IMR-90 (cell line): ENCODE measurements around the gene CASTOR1. TPM values are rescaled to one million over a fixed set of nuclear protein-coding genes. Genes with fewer than 3 reads are reported as not detected.

Source experiments
- ATAC-seq: fragments of 200-7000 bp; cut with Tn5 transposase; 2 replicates; pipeline ENCODE4 v1.9.1; 2020; ENCODE audit warnings: low read depth, mild to moderate bottlenecking, moderate library complexity
- BruUV-seq: library from RNA; stranded (reverse); fragments of 400-500 nt; replicated peaks from 2 replicates; lab custom pipeline; 2021; lab: Mats Ljungman, UMichigan
- CTCF ChIA-PET: fragments of 300-600 bp; formaldehyde crosslinking; extraction: SDS; loops from one replicate; lab custom pipeline; 2021; ENCODE audit warnings: antibody characterized with exemption; lab: Yijun Ruan, JAX
- POLR2A ChIA-PET: fragments of 300-600 bp; sonication (Branson Sonifier 250); formaldehyde crosslinking; loops from one replicate; lab custom pipeline; 2022; ENCODE audit warnings: antibody characterized with exemption; ENCODE audit not compliant: unreplicated experiment; lab: Charles Lee
- DNase-seq: peaks from one replicate; pipeline ENCODE4 v3.0.0; 2013
- H2AFZ ChIP-seq: replicated peaks from 2 replicates; pipeline ENCODE3; 2013; ENCODE audit warnings: low read length, mild to moderate bottlenecking; ENCODE audit not compliant: poor library complexity
- H2AK5ac ChIP-seq: 2 replicates; pipeline ENCODE4 v1.6.1; 2013; ENCODE audit warnings: low read depth, low read length, inconsistent platforms
- H2AK9ac ChIP-seq: replicated peaks from 2 replicates; pipeline ENCODE3; 2013; ENCODE audit warnings: mild to moderate bottlenecking, low read depth, low read length, moderate library complexity; ENCODE audit not compliant: poor library complexity
- H2BK120ac ChIP-seq: 2 replicates; pipeline ENCODE4 v1.6.1; 2013; ENCODE audit warnings: low read depth, low read length, inconsistent platforms
- H2BK15ac ChIP-seq: 3 replicates; pipeline ENCODE4 v1.6.1; 2013; ENCODE audit warnings: low read depth, low read length, inconsistent platforms
- H2BK20ac ChIP-seq: 2 replicates; pipeline ENCODE4 v1.6.1; 2013; ENCODE audit warnings: low read depth, mild to moderate bottlenecking, inconsistent platforms, low read length, moderate library complexity
- H2BK5ac ChIP-seq: 2 replicates; pipeline ENCODE4 v1.6.1; 2013; ENCODE audit warnings: mild to moderate bottlenecking, low read depth, low read length, inconsistent platforms; ENCODE audit not compliant: poor library complexity, severe bottlenecking
- H3K14ac ChIP-seq: replicated peaks from 2 replicates; pipeline ENCODE4 v1.6.1; 2013; ENCODE audit warnings: low read depth, low read length, inconsistent platforms
- H3K18ac ChIP-seq: 2 replicates; pipeline ENCODE4 v1.6.1; 2013; ENCODE audit warnings: low read depth, low read length, control low read depth
- H3K23ac ChIP-seq: 2 replicates; pipeline ENCODE4 v1.6.1; 2013; ENCODE audit warnings: low read depth, low read length, inconsistent platforms
- H3K27ac ChIP-seq: 2 replicates; pipeline ENCODE4 v1.5.1; 2013; ENCODE audit warnings: mild to moderate bottlenecking, control low read depth, low read length; ENCODE audit not compliant: insufficient read depth
- H3K27me3 ChIP-seq: 2 replicates; pipeline ENCODE4 v1.6.1; 2013; ENCODE audit warnings: low read length; ENCODE audit not compliant: control insufficient read depth, insufficient read depth
- H3K36me3 ChIP-seq: 2 replicates; pipeline ENCODE4 v1.6.1; 2013; ENCODE audit warnings: low read length, mixed read lengths; ENCODE audit not compliant: control insufficient read depth, insufficient read depth
- H3K4ac ChIP-seq: 2 replicates; pipeline ENCODE4 v1.6.1; 2013; ENCODE audit warnings: low read depth, low read length, inconsistent platforms
- H3K4me1 ChIP-seq: 2 replicates; pipeline ENCODE4 v1.6.1; 2013; ENCODE audit warnings: low read length, mixed read lengths; ENCODE audit not compliant: control insufficient read depth, insufficient read depth
- H3K4me2 ChIP-seq: 2 replicates; pipeline ENCODE4 v1.6.1; 2013; ENCODE audit warnings: low read depth, mild to moderate bottlenecking, control low read depth, low read length, moderate library complexity
- H3K4me3 ChIP-seq: 2 replicates; pipeline ENCODE4 v1.5.1; 2013; ENCODE audit warnings: low read depth, mild to moderate bottlenecking, control low read depth, low read length, moderate library complexity; ENCODE audit not compliant: insufficient read depth
- H3K56ac ChIP-seq: 2 replicates; pipeline ENCODE4 v1.6.1; 2013; ENCODE audit warnings: low read length, inconsistent platforms; ENCODE audit not compliant: insufficient read depth; ENCODE audit errors: extremely low read depth
- H3K79me1 ChIP-seq, 2 experiments: 2 replicates each; pipeline ENCODE4 v1.6.1; 2013; ENCODE audit warnings: low read length in 2 of 2, inconsistent platforms in 1 of 2, low read depth in 1 of 2
- H3K9ac ChIP-seq: 2 replicates; pipeline ENCODE4 v1.6.1; 2013; ENCODE audit warnings: low read depth, low read length, control low read depth
- H3K9me1 ChIP-seq: 2 replicates; pipeline ENCODE4 v1.6.1; 2013; ENCODE audit warnings: low read length, inconsistent platforms; ENCODE audit not compliant: insufficient read depth
- H3K9me3 ChIP-seq: 2 replicates; pipeline ENCODE4 v1.6.1; 2013; ENCODE audit warnings: low read length; ENCODE audit not compliant: control insufficient read depth, insufficient read depth
- H4K20me1 ChIP-seq: 2 replicates; pipeline ENCODE4 v1.6.1; 2013; ENCODE audit warnings: low read length, inconsistent platforms; ENCODE audit not compliant: insufficient read depth
- H4K5ac ChIP-seq: 2 replicates; pipeline ENCODE4 v1.6.1; 2013; ENCODE audit warnings: mild to moderate bottlenecking, low read depth, low read length, control low read depth
- H4K8ac ChIP-seq, 2 experiments: 2 replicates each; pipeline ENCODE4 v1.6.1; 2013; ENCODE audit warnings: low read depth in 2 of 2, low read length in 2 of 2, control low read depth in 1 of 2, inconsistent platforms in 1 of 2
- H4K91ac ChIP-seq: 2 replicates; pipeline ENCODE4 v1.6.1; 2013; ENCODE audit warnings: low read depth, low read length, inconsistent platforms; ENCODE audit not compliant: insufficient read depth
- BHLHE40 ChIP-seq: fragments of 150-350 bp; IDR thresholded peaks from 2 replicates; pipeline ENCODE4 v1.6.1; 2016; ENCODE audit warnings: mild to moderate bottlenecking, low read depth, low read length
- FOS ChIP-seq: fragments of 150-350 bp; IDR thresholded peaks from 2 replicates; pipeline ENCODE4 v1.6.1; 2016; ENCODE audit warnings: low read depth, low read length
- NFE2L2 ChIP-seq: fragments of 150-350 bp; IDR thresholded peaks from 2 replicates; pipeline ENCODE4 v1.6.1; 2016; ENCODE audit warnings: low read depth, mild to moderate bottlenecking, low read length
- RCOR1 ChIP-seq: IDR thresholded peaks from 2 replicates; pipeline ENCODE4 v1.6.1; 2012; ENCODE audit warnings: mild to moderate bottlenecking, low read length, improper control_type of control experiment; ENCODE audit not compliant: insufficient replicate concordance
- SMC3 ChIP-seq: fragments of 150-350 bp; IDR thresholded peaks from 2 replicates; pipeline ENCODE4 v1.6.1; 2016; ENCODE audit warnings: low read depth, mild to moderate bottlenecking, antibody characterized with exemption, low read length, moderate library complexity
- WGBS, 2 experiments: methylation state at CpG; one replicate each; pipeline versions ENCODE4 v1.1.5 to v1.1.7; 2013; ENCODE audit warnings: missing lambda C conversion rate in 2 of 2; ENCODE audit not compliant: insufficient read length in 1 of 2; ENCODE audit errors: extremely low coverage in 2 of 2; 5-methylcytosine and 5-hydroxymethylcytosine counted together
- dilution Hi-C: fragments of 300-500 bp; cut with HindIII; formaldehyde crosslinking; loops from one replicate; pipeline ENCODE4 v1.14.3; 2018; ENCODE audit warnings: low sequenced_read_pairs; ENCODE audit not compliant: unreplicated experiment
- in situ Hi-C: fragments of 300-500 bp; cut with MboI; formaldehyde crosslinking; loops from 3 replicates; pipeline ENCODE4 v1.14.3; 2019; ENCODE audit warnings: low sequenced_read_pairs, inconsistent platforms, mixed read lengths
- intact Hi-C: fragments of 100-400 bp; cut with micrococcal nuclease; formaldehyde crosslinking; loops from 2 replicates; pipeline ENCODE4 v1.10.0; 2022
- polyA plus RNA-seq, 3 experiments: library from polyadenylated mRNA; depleted of rRNA; stranded (reverse); fragments of >200 nt; gene quantifications; 2 replicates each; pipeline ENCODE4 v1.2.3, GENCODE V29; 2012; ENCODE audit warnings: low replicate concordance in 1 of 3
- total RNA-seq: library from RNA; depleted of rRNA; stranded (reverse); fragments of >200 nt; gene quantifications from 2 replicates; pipeline ENCODE4 v1.2.3, GENCODE V29; 2012

The CASTOR1 gene
- total and polyA plus RNA-seq, 2 of the 4 experiments (the other 2 are of a cell fraction), result 10.6 to 23.5 TPM

DNA sequence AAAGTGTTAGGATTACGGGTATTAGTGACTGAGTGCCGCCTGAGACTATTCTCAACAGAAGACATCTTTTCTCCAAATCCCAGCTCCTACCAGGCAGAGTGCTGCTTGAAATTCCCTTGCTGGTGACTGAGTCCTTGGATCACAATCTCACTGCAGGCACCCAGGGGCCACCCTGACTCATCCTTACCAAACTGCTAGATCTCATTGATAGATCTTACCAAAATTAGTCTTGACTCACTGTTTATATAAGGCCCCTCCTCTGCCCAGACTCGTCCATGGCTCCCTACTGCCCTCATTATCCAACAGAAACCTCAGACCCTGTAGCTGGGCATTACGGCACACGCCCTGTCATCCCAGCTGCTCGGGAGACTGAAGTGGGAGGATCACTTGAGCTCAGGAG, 22.7 kb upstream of the CASTOR1 start:
- H3K79me1 ChIP-seq, result peaks cover 40 to 91% of the 10 kb centered on the region in 2 experiments
- no peak overlapping the region for H4K8ac ChIP-seq
- H2BK15ac ChIP-seq, result no peak overlapping the region
- TF ChIP-seq RCOR1, result peak; percentile 90
- peak; percentile 9; the same call in 1 of the 2 replicates for TF ChIP-seq BHLHE40
- TF ChIP-seq NFE2L2, result peak; percentile 36; the same call in 1 of the 2 replicates
- no peak for TF ChIP-seq SMC3
- TF ChIP-seq FOS, result peak; percentile 75
- peaks cover 64% of the 10 kb centered on the region for H3K9me1 ChIP-seq
- no peaks in the 10 kb centered on the region for H3K27me3 ChIP-seq
- H3K4me1 ChIP-seq, result peaks cover 51% of the 10 kb centered on the region
- no peak overlapping the region for H2AK9ac ChIP-seq
- ATAC-seq, result peak; percentile 19
- H2BK20ac ChIP-seq, result no peak overlapping the region
- no TSS peak for BruUV-seq
- H4K20me1 ChIP-seq, result peaks cover 75% of the 10 kb centered on the region
- H3K9ac ChIP-seq, result no peak overlapping the region
- no peak overlapping the region for H3K23ac ChIP-seq
- intact Hi-C loops (no loop called here), dilution Hi-C loops (no loop called here), in situ Hi-C loops (no loop called here)
- no peak overlapping the region for H3K27ac ChIP-seq
- no peak overlapping the region for H3K4me2 ChIP-seq
- no peak overlapping the region for H2BK120ac ChIP-seq
- CTCF ChIA-PET, result no interaction called here
- no peak overlapping the region for H3K18ac ChIP-seq
- no peak overlapping the region for H3K56ac ChIP-seq
- no peak overlapping the region for H4K91ac ChIP-seq
- WGBS, 2 experiments, result 90% methylated on average over 2 of the region's 6 CpGs; no CpG with 5 or more reads in 1 of the 2 experiments
- H3K36me3 ChIP-seq, result no peaks in the 10 kb centered on the region
- H2AFZ ChIP-seq, result no peak overlapping the region
- peak overlapping the region; percentile 47 for H2AK5ac ChIP-seq
- H3K9me3 ChIP-seq, result no peaks in the 10 kb centered on the region
- H3K14ac ChIP-seq, result no peak overlapping the region
- peak overlapping the region; percentile 1 for H2BK5ac ChIP-seq
- no peak overlapping the region for H4K5ac ChIP-seq
- DNase-seq, result peak; percentile 83
- no peak overlapping the region for H3K4me3 ChIP-seq
- 0 out of 2 replicates have a peak overlapping the region, but pooled peaks have one; percentile 25 for H3K4ac ChIP-seq
- POLR2A ChIA-PET, result interaction anchor here (0.6 kb wide), 1 partner anchor 24 kb away, joined by 4 read pairs; no protein-coding TSS in a partner anchor
